H1 (cell line): Measurements from ENCODE around the gene SLC25A26.

Experiments used
- CBX8 ChIP-seq: fragments of 300-800, 300-1000 bp; sonication (generic); IDR thresholded peaks from 2 replicates; pipeline ENCODE4 v1.7.1; 2016; ENCODE audit warnings: low read depth, low read length, borderline replicate concordance
- CTCF ChIP-seq, 3 experiments: IDR thresholded peaks; 1 replicate in 2 of 3; 2 replicates in 1 of 3; pipeline versions ENCODE4 v1.5.1 to v1.6.1; 2011; ENCODE audit warnings: low read length in 3 of 3, mild to moderate bottlenecking in 3 of 3, inconsistent platforms in 2 of 3, low read depth in 1 of 3, moderate library complexity in 1 of 3; ENCODE audit not compliant: insufficient read depth in 1 of 3; ENCODE audit errors: control extremely low read depth in 1 of 3
- EGR1 ChIP-seq: IDR thresholded peaks from 2 replicates; pipeline ENCODE4 v1.6.1; 2011; ENCODE audit warnings: low read depth, low read length, borderline replicate concordance
- MAFK ChIP-seq: IDR thresholded peaks from 2 replicates; pipeline ENCODE4 v1.6.1; 2012; ENCODE audit warnings: low read depth, mild to moderate bottlenecking, improper control_type of control experiment, low read length
- POLR2AphosphoS5 ChIP-seq: IDR thresholded peaks from 2 replicates; pipeline ENCODE4 v1.6.1; 2011; ENCODE audit warnings: low read depth, low read length
- RBBP5 ChIP-seq: IDR thresholded peaks from 2 replicates; pipeline ENCODE4 v1.7.1; 2012; ENCODE audit warnings: low read depth, mild to moderate bottlenecking, inconsistent platforms, low read length, moderate library complexity, borderline replicate concordance
- RFX5 ChIP-seq: IDR thresholded peaks from 2 replicates; pipeline ENCODE4 v1.6.1; 2011; ENCODE audit warnings: low read depth, low read length, improper control_type of control experiment, borderline replicate concordance
- RXRA ChIP-seq: IDR thresholded peaks from 2 replicates; pipeline ENCODE4 v1.6.1; 2011; ENCODE audit warnings: low read depth, mild to moderate bottlenecking, low read length, moderate library complexity; ENCODE audit not compliant: insufficient read depth

DNA sequence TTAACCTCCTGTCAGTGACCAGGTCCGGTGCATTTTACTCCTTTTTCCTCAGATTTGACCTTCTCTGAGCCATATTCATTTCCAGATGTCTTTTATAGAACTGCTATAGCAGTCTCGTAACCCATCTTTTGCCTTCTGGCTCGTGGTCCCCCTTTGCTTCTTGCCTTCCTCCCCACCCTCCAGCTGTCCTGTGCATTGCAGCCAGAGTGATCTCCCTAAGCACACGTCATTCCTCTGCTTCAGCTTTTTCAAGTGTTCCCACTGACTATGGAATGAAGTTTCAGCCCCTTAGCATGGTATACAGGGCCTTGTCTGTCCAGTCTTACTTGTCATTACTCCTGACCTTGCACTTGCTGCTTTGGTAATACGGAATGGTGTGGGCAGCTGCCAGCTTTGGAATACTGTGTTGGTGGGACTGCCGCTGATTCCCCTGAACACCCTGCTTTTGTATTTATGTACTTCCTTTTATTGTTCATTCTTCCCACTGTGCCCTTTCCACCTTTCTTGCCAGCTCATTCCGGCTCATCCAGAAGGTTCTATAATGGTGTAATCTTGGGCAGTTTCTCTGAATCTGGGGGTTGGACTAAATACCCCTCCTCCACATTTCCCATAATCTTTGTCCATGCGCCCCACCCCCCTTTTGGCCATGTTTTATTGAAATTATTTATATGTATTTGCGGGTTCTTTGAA, 38.9 kb downstream of the SLC25A26 start:
- TF ChIP-seq CTCF (IDR thresholded peaks at IDR 0.05; ENCODE audit: control extremely low read depth in 1 of 3, insufficient read depth in 1 of 3, low read depth in 1 of 3, low read length in 3 of 3) (no peak), RBBP5 (no peak), RFX5 (no peak), RXRA (no peak), MAFK (no peak), EGR1 (no peak), CBX8 (no peak), POLR2AphosphoS5 (no peak)
